RWPE1 (cell line): ENCODE results near the gene COBL.

Source experiments
- CTCF ChIA-PET: fragments of 350-600 bp; sonication (Branson Sonifier 250); formaldehyde crosslinking; extraction: SDS; loops from one replicate; lab custom pipeline; 2021; lab: Yijun Ruan, JAX
- POLR2A ChIA-PET: fragments of 400-600 bp; formaldehyde crosslinking; extraction: SDS; loops from one replicate; lab custom pipeline; 2020; ENCODE audit warnings: antibody characterized with exemption; ENCODE audit not compliant: low non-redundant PET; lab: Yijun Ruan, JAX
- DNase-seq: peaks from one replicate; pipeline ENCODE4 v3.0.0; 2012; ENCODE audit warnings: low spot score
- H3K27ac ChIP-seq: fragments of 450-650 bp; 2 replicates; pipeline ENCODE4 v1.5.1; 2017
- CTCF ChIP-seq: fragments of 450-650 bp; conservative IDR thresholded peaks from 2 replicates; pipeline ENCODE4 v1.5.1; 2017; ENCODE audit warnings: low read depth, mild to moderate bottlenecking

COBL gene

DNA sequence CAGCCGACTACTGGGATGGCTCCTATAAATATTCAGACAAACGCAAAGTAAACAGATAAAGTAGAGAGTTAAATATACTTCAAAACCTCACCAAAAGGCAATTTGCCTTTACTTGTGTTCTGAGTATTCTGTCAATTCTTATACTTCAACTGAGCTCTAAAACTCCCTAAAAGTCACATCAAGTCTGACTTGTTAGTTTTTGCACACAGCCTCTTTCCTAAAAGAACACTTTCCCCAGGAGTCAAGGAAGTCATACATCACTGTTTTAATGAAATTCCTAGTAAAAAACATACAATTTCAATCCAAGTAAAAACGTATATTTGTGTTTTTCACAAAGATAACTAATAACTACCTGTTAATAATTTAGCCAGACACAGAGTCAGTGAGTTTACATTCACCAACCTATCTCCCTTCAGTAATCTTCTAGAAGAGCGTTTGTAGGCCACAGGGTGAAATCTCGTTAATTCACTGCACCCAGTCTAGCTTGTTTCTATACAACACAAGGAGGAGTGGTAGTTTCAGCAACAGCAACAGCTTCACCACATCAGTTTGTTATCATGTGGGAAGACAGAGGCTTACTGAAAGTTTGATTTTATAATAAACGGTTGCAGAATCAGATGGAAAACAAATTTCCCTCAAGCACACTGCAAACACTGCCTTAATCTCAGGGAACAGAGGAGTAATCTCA, 2.7 kb downstream of the COBL start:
- no peak overlapping the region for H3K27ac ChIP-seq
- no peak for TF ChIP-seq CTCF
- ChIA-PET POLR2A (no interaction called here), CTCF (no interaction called here)
- no peak for DNase-seq

DNA sequence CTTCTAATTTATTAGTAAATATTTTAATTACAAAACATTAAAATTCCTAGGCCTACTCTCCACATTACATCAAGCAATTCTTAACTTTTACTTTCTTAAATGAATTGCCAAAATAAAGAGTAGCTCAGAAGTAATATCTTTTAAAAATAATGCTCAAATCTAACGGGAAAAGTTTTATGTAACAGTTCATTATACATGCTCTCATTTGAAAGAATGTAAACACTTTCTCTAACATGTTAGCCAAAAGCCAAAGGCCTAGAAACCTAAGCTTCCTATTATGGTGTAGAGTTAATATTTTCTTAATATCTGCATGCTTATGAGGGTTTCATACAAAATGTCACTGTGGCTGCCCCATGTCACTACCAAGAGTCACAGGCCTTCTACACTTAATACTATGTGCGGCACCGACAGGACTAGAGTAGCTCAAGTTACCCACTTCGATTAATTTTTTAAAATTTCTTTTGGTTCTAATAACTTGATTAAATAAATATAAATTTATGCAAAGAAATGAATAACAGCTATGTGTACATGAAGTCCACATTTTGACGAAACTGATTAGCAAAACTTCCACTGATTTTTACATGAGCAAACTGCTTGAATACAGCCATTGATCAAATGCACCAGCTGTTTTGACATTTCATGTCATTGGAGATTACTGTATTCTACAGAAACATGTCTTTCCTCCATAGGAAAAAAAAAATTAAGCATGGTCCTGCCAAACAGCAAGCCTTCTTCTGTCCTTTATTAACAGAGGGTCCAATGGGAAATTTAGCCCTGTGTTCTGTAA, 3.5 kb downstream of the COBL start:
- H3K27ac ChIP-seq: no peak overlapping the region
- DNase-seq: no peak
- TF ChIP-seq CTCF: no peak
- CTCF ChIA-PET: interaction anchor here (0.6 kb wide), 2 partner anchors 41 to 234 kb away, joined by 4 read pairs; no protein-coding TSS in a partner anchor
- POLR2A ChIA-PET: no interaction called here

GRCh38 chr7:51311166-51311565, 5.4 kb downstream of the COBL start:
- no peak overlapping the region for H3K27ac ChIP-seq
- ChIA-PET POLR2A (no interaction called here), CTCF (interaction anchor here (0.7 kb wide), 1 partner anchor 28 kb away, joined by 4 read pairs; no protein-coding TSS in a partner anchor)
- no peak for DNase-seq
- TF ChIP-seq CTCF: no peak

DNA sequence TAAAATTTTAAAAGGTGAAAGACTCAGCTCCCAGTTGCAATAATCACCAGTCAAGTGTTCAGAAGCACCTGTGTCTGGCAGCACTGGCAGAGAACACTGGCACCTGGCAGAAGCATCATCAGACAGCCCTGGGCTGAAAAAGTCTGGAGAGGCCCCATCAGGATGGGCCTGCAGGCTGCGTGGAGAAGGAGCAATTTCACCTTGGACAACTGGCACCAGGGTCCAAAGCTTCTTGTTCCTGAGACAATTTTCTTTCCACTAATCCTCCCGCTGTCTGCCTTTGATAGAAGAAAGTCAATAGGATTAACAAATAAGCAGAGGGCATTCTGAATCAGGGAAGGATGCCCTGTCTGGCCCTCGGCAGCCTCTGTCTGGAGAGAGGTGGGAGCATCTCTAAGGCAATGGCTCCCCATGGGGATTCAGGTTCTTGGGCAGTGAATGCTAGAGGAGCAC, 6.5 kb downstream of the COBL start:
- H3K27ac ChIP-seq: no peak overlapping the region
- no peak for DNase-seq
- CTCF ChIA-PET: interaction anchor here (0.7 kb wide), 1 partner anchor 26 kb away, joined by 4 read pairs; no protein-coding TSS in a partner anchor
- POLR2A ChIA-PET: no interaction called here
- TF ChIP-seq CTCF: no peak

GRCh38 chr7:51309361-51310130, 7.1 kb downstream of the COBL start:
- H3K27ac ChIP-seq: no peak overlapping the region
- no peak for TF ChIP-seq CTCF
- ChIA-PET CTCF (interaction anchor here (0.7 kb wide), 1 partner anchor 26 kb away, joined by 4 read pairs; no protein-coding TSS in a partner anchor), POLR2A (no interaction called here)
- no peak for DNase-seq

DNA sequence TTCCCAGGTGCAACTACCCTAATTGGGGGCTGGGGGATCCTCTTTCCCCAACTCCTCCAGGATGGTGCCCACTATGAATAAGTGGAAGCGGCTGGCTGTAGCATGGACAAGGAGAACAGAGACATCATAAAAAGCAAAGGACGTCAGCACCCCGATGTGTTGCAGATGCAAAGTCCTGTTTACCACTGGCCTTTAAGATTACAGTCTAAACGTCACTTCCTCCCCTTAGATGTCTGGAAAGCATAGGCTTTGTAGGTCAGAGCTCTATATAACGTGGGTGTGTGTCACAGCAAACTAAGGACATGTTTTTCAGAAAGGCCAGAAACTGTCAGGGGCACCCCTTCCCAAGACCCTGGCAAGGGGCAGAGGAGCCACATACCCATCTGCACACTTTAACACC, 7.9 kb downstream of the COBL start:
- no peak for TF ChIP-seq CTCF
- DNase-seq: no peak
- CTCF ChIA-PET: no interaction called here
- POLR2A ChIA-PET: no interaction called here
- no peak overlapping the region for H3K27ac ChIP-seq
